Measurements from ENCODE around the gene ARSI.
"Not testable (repeated sequence)": the region's sequence is repeated elsewhere in the genome, so short reads cannot be mapped to it uniquely, and the experiment has no call there.

ARSI gene

DNA sequence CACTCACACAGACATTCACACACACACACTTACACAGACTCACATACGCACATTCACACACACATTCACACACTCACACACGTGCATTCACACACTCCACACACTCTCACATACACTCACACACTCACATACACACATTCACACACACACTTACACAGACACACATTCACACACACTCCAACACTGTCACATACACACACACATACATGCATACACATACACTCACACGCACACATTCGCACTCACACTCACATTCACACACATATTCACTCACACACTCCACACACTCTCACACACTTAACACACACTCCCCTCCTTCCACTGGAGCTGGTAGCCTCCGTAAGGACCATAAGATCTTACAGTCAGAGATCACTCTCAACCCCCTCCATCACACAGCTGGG, 39.3 kb downstream of the ARSI start:
- DNase-seq = no peak

DNA sequence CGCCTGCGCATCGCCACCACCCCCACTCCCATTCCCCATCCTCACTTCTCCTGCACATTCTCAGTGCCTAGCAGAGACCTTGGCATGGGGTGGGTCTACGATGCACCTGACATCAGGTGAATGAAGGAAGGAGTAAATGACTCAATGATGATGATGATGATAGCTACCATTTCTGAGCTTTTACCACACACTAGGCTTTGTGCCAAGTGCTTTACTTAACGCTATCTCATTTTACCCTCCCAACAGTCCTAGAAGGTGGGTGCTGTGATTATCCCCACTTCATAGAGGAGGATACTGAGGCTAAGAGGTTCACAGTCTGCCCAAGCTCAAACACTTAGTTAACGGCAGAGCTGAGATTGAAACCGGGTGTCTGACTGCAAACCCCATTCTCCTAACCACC, 40.2 kb downstream of the ARSI start:
- no peak for DNase-seq

DNA sequence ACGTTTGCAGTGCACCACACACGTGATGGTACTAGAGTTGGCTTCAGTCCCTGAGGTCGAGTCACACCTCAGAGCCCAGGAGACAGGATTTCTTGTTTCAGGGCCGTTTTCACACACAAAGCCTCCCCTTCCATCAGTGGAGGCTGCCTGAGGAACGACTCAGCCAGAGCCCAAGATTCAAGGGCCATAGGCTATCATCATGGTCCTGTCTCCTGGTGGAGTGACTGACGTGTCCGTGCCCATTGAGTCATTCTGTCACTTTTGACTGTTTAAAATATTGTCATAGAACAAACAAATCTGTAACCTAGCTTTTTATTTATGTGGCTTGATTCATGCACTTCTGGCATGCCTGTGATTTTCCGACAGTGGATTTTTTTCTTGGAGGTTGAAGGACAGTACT, 41.5 kb downstream of the ARSI start:
- DNase-seq = no peak

DNA sequence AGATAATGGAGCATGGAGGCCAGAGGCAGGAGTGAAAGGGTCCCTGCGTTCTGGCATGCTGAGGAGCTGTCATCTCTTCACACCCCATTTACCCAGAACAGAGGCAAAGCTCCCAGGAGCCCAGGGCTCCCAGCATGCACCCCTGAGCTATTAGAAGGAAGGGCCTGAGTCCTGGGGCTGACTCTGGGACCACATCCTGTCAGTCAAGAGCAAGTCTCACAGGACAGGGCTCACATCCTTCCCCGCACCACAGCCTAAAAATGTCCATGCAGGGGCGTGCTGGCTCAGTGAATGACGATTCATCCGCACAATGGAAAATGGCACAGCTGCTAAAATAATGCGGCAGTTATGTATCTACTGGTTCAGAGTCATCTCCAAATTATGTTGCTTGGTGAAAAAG, 44.6 kb downstream of the ARSI start:
- no peak for DNase-seq

DNA sequence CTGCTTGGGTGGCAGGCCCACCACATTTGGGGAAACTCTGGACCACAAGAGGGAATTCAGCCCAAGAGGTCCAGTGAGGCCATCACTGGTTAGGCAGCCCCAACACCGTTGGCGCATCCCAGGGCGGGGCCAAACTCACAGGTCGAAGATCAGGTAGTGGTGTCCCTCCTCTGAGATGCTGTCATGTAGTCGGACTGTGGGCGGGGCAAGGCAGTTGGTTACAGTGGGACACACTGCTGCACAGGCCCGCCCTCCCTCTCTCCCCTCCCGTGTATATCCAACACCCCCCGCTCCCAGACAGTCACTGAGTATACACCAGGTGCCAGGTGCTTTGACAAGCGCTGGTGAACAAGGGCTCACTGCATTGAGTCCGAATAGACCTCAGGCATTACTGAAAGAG, 45.3 kb downstream of the ARSI start:
- no peak for DNase-seq

DNA sequence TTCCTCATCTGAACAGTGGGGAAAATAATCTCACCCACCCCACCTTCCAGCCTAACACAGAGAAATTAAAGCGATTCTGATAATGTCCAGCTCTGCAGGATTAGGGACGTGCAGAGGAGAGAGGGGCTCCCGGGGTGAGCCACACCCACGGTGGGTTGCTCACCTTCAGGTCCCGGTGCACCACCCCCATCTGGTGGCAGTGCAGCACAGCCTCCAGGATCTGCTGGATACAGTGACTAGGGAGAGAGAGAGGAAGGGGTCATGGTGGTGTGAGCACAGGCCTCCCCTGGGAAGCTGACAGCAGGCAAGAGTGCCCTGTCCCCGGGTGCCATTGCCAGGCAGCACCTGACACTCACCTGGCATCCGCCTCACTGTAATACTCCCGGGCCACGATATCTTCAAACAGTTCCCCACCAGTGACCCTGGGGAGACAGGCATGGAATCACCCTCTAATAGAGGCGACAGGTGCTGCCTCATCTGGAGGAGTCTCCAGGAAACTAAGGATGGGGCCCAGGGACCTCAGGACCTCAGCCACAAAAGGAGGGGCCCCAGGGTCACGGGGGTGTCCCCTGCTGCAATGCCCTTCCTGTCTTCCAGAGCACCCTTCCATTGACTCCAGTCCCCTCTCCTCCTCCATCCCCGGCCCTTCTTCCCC, 46.2 kb downstream of the ARSI start:
- no peak for DNase-seq

DNA sequence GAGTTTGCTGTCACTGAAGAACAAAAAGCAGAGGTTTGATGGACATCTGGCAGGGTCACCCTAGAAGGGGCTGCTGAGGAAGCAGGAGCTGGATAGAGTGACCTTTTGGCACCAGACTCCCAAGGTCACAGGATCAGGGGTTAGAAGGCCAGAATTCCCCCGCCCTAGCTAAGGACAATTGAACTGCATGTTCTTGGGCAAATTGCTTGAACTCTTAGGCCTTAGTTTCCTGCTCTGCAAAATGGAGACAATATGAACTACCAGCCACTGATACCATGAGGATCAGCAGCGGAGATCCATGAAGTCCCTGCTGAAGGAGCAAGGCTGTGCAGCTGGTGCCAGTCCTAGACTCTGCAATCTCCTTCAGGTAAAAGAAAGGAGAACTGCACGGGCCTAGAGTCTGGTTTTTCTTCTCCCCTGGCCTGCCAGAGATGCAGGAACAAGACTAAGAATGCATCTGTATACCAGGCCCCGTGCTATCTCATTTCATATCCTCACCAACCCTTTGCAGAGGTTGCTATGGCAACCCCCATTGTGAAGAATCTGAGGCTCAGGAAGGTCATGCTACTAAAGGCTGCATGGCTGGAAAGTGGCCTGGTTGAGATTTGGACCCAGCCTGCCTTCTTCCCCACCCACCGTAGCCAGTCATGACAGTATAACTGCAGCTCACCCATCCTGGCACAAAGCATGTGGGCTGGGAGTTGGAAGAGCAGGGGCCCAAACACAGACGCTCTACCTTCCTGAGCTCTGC, 46.9 kb downstream of the ARSI start:
- DNase-seq = no peak

DNA sequence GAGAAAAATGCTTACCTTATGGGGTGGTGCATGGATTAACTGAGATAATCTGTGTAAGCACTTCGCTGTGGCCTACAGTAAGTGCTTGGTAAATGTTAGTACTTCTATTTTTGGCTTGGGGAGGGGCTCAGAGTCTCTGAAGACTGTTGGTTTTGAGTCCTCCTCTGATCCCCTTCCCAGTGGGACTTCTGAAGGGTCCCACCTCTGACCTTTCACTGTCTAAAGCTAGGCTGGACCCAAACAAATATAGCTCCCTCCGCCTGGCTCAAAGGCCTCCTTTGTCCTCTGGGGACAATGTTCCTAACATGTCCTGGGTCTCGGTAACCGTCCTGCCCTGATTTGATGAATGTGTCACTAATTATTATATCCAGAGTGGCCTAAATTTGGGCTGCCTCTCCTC, 47.9 kb downstream of the ARSI start:
- no peak for DNase-seq

DNA sequence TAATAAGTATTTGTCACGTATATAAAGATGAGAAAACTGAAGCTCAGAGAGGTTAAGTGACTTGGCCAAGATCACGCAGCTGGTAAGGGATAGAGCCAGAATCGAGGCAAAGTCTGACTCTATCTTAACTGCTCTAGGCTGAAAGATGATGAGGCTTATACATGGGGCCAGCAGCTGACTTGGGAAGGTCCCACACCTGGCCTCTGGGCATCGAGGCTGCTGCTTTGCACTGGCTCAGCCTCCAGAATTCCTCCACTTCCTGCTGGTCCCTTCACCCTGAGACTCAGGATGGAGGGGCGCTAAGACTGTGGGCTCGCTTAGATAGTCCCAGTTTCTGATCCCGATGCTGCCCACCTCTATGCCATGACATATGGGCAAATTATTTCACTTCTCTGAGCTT, 48.3 kb downstream of the ARSI start:
- DNase-seq = no peak

DNA sequence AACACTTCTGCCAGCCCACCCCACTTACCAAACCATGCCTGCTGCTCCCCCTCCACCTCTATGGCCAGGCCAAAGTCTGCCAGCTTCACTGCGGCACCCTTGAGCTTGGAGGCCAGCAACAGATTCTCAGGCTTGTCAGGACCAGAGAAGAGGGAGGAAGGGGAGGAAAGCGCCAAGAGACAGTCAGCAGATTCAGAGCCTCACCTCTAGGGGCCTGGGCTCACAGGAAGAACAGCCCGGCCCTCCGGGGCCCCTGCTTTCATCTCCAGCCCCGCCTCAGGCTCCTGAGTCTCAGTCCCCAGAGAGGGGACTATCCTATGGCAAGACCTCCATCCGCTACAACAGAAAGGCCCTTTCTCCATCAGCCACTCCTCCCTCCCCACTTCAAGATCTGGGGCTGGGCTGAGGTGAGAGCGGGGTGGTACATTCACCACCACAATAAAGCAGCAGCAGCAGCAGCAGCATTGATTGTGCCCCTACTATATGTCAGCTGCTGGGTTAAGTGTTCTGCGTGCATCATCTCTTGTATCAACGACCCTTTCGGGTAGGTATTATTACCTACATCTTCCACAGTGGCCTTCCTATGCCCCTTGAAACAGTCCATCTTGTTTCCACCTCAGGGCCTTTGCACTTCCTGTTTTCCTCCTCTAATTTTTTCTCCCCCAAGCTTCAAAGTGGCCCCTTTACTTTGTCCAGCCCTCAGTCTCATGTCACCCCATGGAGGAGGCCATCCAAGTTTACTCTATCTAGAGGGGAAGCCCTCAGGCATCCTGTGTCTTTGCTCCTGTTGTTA, 49.1 kb downstream of the ARSI start:
- no peak for DNase-seq

DNA sequence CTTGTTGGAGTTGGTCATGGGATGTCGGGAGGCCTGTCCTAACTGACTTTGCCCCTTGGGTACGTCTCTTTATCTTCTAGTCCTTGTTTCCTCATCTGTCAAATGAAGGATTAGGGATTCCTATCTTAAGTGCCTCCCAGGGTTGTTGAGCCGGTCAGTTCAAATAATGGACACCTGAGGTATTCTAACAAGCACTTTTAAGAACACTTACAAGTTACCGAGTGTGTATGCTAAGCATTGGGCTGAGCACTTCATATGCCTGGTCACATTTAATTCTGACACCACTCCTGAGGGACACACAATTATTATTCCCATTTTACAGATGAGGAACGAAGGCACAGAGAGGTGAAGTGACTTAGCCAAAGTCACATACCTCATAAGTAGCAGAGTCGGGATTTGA, 50.2 kb downstream of the ARSI start:
- DNase-seq = no peak

DNA sequence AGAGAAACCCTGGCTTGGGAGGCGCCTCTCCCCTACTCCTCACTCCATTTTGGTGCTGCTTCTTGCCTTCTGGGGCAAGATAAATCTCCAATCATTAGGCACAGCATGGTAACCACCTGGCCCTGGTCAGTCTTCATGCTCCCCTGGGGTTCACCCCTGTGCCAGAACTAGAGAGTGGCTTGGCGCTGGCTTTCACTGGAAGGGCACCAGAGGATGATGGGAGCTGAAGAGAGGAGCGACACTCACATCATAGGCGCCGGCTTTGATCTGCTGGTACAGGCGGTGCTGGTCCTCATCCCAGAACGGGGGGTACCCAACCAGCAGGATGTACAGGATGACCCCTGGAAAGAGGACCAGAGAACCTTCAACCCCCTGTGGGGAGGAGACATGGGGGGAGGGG, 51.2 kb downstream of the ARSI start:
- DNase-seq = no peak

DNA sequence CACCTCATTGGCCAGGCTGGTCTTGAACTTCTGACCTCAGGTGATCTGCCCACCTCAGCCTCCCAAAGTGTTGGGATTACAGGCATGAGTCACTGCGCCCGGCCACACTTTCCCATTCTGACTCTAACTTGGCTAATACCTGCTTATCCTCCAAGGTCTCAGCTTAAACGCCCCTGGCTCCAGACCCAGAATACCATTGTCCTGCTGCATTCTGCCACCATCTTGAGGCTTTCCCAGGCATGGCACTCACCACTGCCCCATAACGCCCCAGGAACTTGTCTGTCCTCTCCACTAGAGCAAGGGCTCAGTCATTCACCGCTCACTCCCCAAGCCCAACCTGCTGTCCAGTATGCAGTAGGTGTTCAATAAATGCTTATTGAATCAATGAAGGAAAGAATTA, 53.0 kb downstream of the ARSI start:
- DNase-seq = no peak

DNA sequence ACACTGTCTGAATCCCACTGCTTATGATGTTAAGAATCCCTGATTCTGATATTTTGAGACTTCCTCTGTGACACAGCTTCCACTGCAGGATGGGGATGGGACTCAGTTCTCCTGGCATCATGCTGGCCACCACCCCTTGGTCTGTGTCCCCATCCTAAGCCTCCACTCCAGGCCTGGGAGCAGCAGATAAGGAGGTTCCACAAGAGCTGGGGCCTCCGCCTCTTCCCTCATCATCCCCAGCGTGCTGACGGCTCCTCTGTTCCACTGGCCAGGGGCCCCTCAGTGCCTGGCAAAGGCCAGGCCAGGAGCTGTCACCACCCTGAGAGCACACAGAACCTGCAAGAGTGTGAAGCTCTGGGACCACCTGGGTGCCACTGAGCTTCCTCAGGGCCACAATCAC, 53.8 kb downstream of the ARSI start:
- no peak for DNase-seq

DNA sequence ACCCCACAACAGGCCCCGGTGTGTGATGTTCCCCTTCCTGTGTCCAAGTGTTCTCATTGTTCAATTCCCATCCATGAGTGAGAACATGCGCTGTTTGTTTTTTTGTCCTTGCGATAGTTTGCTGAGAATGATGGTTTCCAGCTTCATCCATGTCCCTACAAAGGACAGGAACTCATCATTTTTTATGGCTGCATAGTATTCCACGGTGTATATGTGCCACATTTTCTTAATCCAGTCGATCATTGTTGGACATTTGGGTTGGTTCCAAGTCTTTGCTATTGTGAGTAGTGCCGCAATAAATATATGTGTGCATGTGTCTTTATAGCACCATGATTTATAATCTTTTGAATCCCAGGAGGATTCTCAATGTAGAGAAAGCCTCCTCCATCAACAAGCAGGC, 54.2 kb downstream of the ARSI start:
- DNase-seq = not testable (repeated sequence)

DNA sequence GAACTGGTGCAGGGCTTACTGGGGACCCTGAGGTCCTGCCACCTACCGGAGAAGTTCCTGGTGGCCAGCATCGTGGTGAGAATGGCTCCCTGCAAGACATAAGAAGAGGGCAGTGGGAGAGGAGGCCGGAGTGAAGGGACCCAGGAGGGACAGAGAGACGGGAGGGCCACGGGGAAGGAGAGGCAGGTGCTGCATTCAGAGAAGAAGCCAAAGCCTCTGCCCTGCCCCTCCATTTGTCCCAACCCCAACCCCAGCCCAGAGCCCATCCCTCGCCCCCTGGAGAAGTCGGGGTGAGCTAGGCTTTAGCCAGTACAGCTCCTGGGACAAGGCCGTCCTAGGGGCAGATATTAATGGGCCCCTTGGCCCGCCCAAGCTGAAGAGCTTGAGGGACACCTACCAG, 55.0 kb downstream of the ARSI start:
- no peak for DNase-seq

DNA sequence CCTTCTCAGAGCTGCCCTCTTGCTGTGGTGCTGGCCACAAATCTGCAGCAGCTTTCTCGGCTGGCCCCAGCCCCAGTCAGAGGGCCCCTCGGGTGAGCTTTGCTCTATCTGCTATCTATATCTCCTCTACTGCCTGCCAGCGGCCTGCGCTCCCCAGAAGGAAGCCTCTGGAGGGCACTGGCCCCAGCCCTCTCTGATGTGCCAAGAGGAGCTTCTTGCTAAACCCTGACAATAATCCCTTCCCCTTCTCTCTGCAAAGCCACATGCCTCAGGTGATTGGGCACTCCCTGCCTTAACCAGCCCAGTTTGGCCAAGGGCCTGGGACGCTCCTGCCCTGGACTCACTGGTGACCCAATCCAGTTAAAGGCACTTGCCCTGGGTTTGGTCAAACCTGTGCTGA, 55.9 kb downstream of the ARSI start:
- DNase-seq = no peak

DNA sequence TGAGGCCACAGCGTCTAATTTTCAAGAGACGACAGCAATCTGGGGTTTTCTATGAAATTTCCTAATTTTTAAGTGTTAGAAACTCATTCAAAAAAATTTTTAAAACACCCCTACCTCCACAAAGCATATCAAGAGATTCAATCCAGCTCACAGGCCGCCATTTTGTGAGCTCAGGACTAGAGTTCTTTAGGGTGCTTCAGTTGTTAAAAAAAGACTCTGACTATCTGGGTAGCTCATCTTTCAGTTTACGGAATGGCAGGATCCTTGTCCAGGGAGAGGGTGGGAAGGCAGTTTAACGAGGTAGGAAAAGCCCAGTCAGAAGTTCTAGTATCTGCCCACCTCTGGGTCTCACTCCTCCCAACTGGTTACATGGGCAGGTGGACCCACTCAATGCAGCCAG, 56.3 kb downstream of the ARSI start:
- no peak for DNase-seq

Measured in NCI-H526 treated with DMSO at 0.1 percent for 48 hours (cell line).